H9 (cell line): Measurements from ENCODE around the gene STK38L. TPM values are rescaled to one million over a fixed set of nuclear protein-coding genes. Genes with fewer than 3 reads are reported as not detected.

Experiments
- DNase-seq: peaks from one replicate; pipeline ENCODE4 v3.0.0-alpha.2; 2017
- H2AFZ ChIP-seq: one replicate; pipeline ENCODE4 v1.6.1; 2013; ENCODE audit warnings: mild to moderate bottlenecking, low read length, control low read depth, moderate library complexity
- H2AK5ac ChIP-seq: 2 replicates; pipeline ENCODE4 v1.6.1; 2013; ENCODE audit warnings: low read length, control low read depth, mixed read lengths; ENCODE audit not compliant: insufficient read length
- H2BK120ac ChIP-seq: one replicate; pipeline ENCODE4 v1.6.1; 2013; ENCODE audit warnings: low read depth, mild to moderate bottlenecking, low read length, control low read depth, inconsistent platforms; ENCODE audit not compliant: poor library complexity, severe bottlenecking
- H2BK12ac ChIP-seq: 2 replicates; pipeline ENCODE4 v1.6.1; 2013; ENCODE audit warnings: low read length, control low read depth, mixed read lengths, low read depth; ENCODE audit not compliant: insufficient read length
- H2BK15ac ChIP-seq: 2 replicates; pipeline ENCODE4 v1.6.1; 2013; ENCODE audit warnings: low read depth, low read length, control low read depth
- H2BK20ac ChIP-seq: one replicate; pipeline ENCODE4 v1.6.1; 2013; ENCODE audit warnings: low read depth, mild to moderate bottlenecking, low read length, control low read depth, inconsistent platforms; ENCODE audit not compliant: poor library complexity, severe bottlenecking
- H2BK5ac ChIP-seq: 2 replicates; pipeline ENCODE4 v1.6.1; 2013; ENCODE audit warnings: low read length, control low read depth, mixed read lengths; ENCODE audit not compliant: insufficient read length
- H3K14ac ChIP-seq: 2 replicates; pipeline ENCODE4 v1.6.1; 2013; ENCODE audit warnings: low read length, control low read depth; ENCODE audit not compliant: insufficient read depth
- H3K18ac ChIP-seq: 2 replicates; pipeline ENCODE4 v1.6.1; 2013; ENCODE audit warnings: low read depth, mild to moderate bottlenecking, mixed read lengths, low read length, control low read depth; ENCODE audit not compliant: insufficient read length
- H3K23ac ChIP-seq: 2 replicates; pipeline ENCODE4 v1.6.1; 2013; ENCODE audit warnings: low read length, control low read depth, mixed read lengths, low read depth; ENCODE audit not compliant: insufficient read length
- H3K23me2 ChIP-seq: 2 replicates; pipeline ENCODE4 v1.6.1; 2013; ENCODE audit warnings: low read depth, mild to moderate bottlenecking, mixed read lengths, low read length, control low read depth; ENCODE audit not compliant: insufficient read length, poor library complexity, severe bottlenecking
- H3K27ac ChIP-seq: 2 replicates; pipeline ENCODE4 v1.5.1; 2013; ENCODE audit warnings: low read length, control low read depth, mixed read lengths, low read depth; ENCODE audit not compliant: insufficient read length
- H3K27me3 ChIP-seq: 2 replicates; pipeline ENCODE4 v1.6.1; 2013; ENCODE audit warnings: low read length, control low read depth, inconsistent platforms; ENCODE audit not compliant: insufficient read depth
- H3K4ac ChIP-seq: 2 replicates; pipeline ENCODE4 v1.6.1; 2013; ENCODE audit warnings: low read depth, mild to moderate bottlenecking, control low read depth, inconsistent platforms, low read length, moderate library complexity
- H3K4me1 ChIP-seq: 2 replicates; pipeline ENCODE4 v1.6.1; 2013; ENCODE audit warnings: low read length, control low read depth, inconsistent platforms; ENCODE audit not compliant: insufficient read depth
- H3K4me2 ChIP-seq: 2 replicates; pipeline ENCODE4 v1.6.1; 2013; ENCODE audit warnings: low read length, control low read depth, mixed read lengths; ENCODE audit not compliant: insufficient read length, insufficient read depth
- H3K56ac ChIP-seq: 2 replicates; pipeline ENCODE4 v1.6.1; 2013; ENCODE audit warnings: low read depth, mild to moderate bottlenecking, mixed read lengths, low read length, control low read depth; ENCODE audit not compliant: insufficient read length
- H3K79me1 ChIP-seq: 2 replicates; pipeline ENCODE4 v1.6.1; 2013; ENCODE audit warnings: low read depth, mild to moderate bottlenecking, moderate library complexity, low read length, control low read depth, inconsistent platforms; ENCODE audit not compliant: insufficient read depth, poor library complexity, severe bottlenecking
- H3K79me2 ChIP-seq: 2 replicates; pipeline ENCODE4 v1.6.1; 2013; ENCODE audit warnings: low read length, control low read depth, inconsistent platforms; ENCODE audit not compliant: insufficient read depth
- H3K9ac ChIP-seq: 2 replicates; pipeline ENCODE4 v1.6.1; 2013; ENCODE audit warnings: low read length, control low read depth, mixed read lengths; ENCODE audit not compliant: insufficient read length; ENCODE audit errors: extremely low read depth
- H3K9me3 ChIP-seq: one replicate; pipeline ENCODE4 v1.6.1; 2013; ENCODE audit warnings: low read depth, low read length, inconsistent platforms; ENCODE audit not compliant: control insufficient read depth
- H3T11ph ChIP-seq: one replicate; pipeline ENCODE4 v1.6.1; 2013; ENCODE audit warnings: mild to moderate bottlenecking, low read length, control low read depth, inconsistent platforms
- H4K20me1 ChIP-seq: one replicate; pipeline ENCODE4 v1.6.1; 2013; ENCODE audit not compliant: control insufficient read depth, insufficient read length, insufficient read depth
- H4K5ac ChIP-seq: 2 replicates; pipeline ENCODE4 v1.6.1; 2013; ENCODE audit warnings: low read depth, mild to moderate bottlenecking, mixed read lengths, low read length, control low read depth; ENCODE audit not compliant: insufficient read length
- H4K8ac ChIP-seq: replicated peaks from 2 replicates; pipeline ENCODE4 v1.6.1; 2013; ENCODE audit warnings: low read length, control low read depth, mixed read lengths, low read depth; ENCODE audit not compliant: insufficient read length
- H4K91ac ChIP-seq: 2 replicates; pipeline ENCODE4 v1.6.1; 2013; ENCODE audit warnings: low read depth, mild to moderate bottlenecking, moderate library complexity, mixed read lengths, low read length, control low read depth; ENCODE audit not compliant: insufficient read length
- H3K27ac Mint-ChIP-seq, 3 experiments: 2 replicates in 2 of 3; 3 replicates in 1 of 3; pipeline ENCODE4 v1.8.0; 2020 to 2021; ENCODE audit warnings: mixed read lengths in 3 of 3, mild to moderate bottlenecking in 1 of 3, moderate library complexity in 1 of 3
- H3K27me3 Mint-ChIP-seq: 2 replicates; pipeline ENCODE4 v1.8.0; 2021; ENCODE audit warnings: low read depth, mild to moderate bottlenecking, moderate library complexity, mixed read lengths
- H3K36me3 Mint-ChIP-seq, 3 experiments: 2 replicates in 2 of 3; 3 replicates in 1 of 3; pipeline ENCODE4 v1.8.0; 2020 to 2021; ENCODE audit warnings: low read depth in 3 of 3, mixed read lengths in 3 of 3; ENCODE audit not compliant: insufficient read depth in 1 of 3
- H3K4me1 Mint-ChIP-seq, 2 experiments: 2 replicates each; pipeline ENCODE4 v1.8.0; 2020; ENCODE audit warnings: mixed read lengths in 2 of 2
- H3K4me3 Mint-ChIP-seq, 2 experiments: 2 replicates in 1 of 2; 3 replicates in 1 of 2; pipeline ENCODE4 v1.8.0; 2020 to 2021; ENCODE audit warnings: mild to moderate bottlenecking in 2 of 2, mixed read lengths in 2 of 2, moderate library complexity in 1 of 2
- H3K9me3 Mint-ChIP-seq, 2 experiments: 2 replicates in 1 of 2; 3 replicates in 1 of 2; pipeline ENCODE4 v1.8.0; 2020; ENCODE audit warnings: mild to moderate bottlenecking in 2 of 2, mixed read lengths in 2 of 2, moderate library complexity in 1 of 2
- WGBS: extraction: QIAGEN DNeasy Blood & Tissue Kit; methylation state at CpG from one replicate; pipeline ENCODE4 v1.1.7; 2013; ENCODE audit warnings: missing lambda C conversion rate, low lambda C conversion rate, mixed read lengths; ENCODE audit not compliant: insufficient read length; ENCODE audit errors: extremely low coverage; 5-methylcytosine and 5-hydroxymethylcytosine counted together
- total RNA-seq: library from RNA; stranded (reverse); gene quantifications from 2 replicates; pipeline ENCODE4 v1.2.1, GENCODE V29; 2021
- TF ChIP-seq, protein P1 (sequence below): fragments of 200-600 bp; sonication (generic); conservative IDR thresholded peaks from 3 replicates; pipeline ENCODE4 v1.8.0; 2021; ENCODE audit warnings: antibody characterized with exemption, mild to moderate bottlenecking

Gene STK38L
- total RNA-seq, 1 experiment from 2014 or later, result 44.9 TPM

DNA sequence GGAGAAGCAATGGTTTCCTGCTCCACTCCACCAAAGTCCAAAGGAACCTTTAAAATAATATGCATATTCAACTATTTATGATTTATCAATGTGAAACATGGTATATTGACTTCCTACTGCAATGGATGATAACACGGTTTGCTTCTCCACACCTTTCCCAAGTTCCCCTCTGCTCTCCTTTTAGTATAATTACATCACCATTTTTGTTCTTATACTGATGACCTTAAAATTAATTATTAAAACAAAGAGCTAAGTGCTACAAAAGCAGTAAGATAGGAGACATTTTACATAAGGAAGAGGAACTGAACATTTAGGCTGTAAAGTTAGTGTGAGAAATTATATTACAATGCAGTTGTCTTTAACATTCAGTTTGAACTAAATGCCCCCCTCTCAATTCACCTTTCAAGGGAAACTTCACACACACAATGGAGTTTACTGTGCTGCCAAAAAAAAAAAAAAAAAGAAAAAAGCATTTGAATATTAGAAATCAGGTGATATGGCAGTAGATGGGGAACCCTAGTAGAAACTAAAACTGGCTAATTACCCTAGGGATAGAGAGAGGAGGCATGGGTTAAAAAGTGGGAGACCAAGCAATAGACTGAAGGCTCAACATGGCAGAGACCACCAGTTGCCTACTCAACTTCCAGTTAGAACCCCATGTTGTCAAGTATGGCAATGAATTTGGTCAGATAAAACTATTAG is 37.1 kb upstream of the STK38L start:
- no peaks in the 10 kb centered on the region for H3K79me1 ChIP-seq
- H3K27me3 ChIP-seq, result no peaks in the 10 kb centered on the region
- no peaks in the 10 kb centered on the region for H4K20me1 ChIP-seq
- no peak overlapping the region for H2AK5ac ChIP-seq
- H2BK12ac ChIP-seq, result no peak overlapping the region
- H2BK20ac ChIP-seq, result no peak overlapping the region
- no peak overlapping the region for H4K91ac ChIP-seq
- H3K36me3 Mint-ChIP-seq, result no peaks in the 10 kb centered on the region
- H4K5ac ChIP-seq, result no peak overlapping the region
- DNase-seq, result no peak
- H3K56ac ChIP-seq, result no peak overlapping the region
- no peak overlapping the region for H2AFZ ChIP-seq
- no peak overlapping the region for H4K8ac ChIP-seq
- H3K14ac ChIP-seq, result no peak overlapping the region
- no peaks in the 10 kb centered on the region for H3K4me1 ChIP-seq
- H3K4me1 Mint-ChIP-seq, result no peaks in the 10 kb centered on the region
- no peak overlapping the region for H3K23ac ChIP-seq
- no peaks in the 10 kb centered on the region for H3K79me2 ChIP-seq
- no peak overlapping the region for H3K27ac Mint-ChIP-seq
- no peak overlapping the region for H3K4ac ChIP-seq
- H3K18ac ChIP-seq, result no peak overlapping the region
- H3T11ph ChIP-seq, result no peak overlapping the region
- H3K23me2 ChIP-seq, result no peaks in the 10 kb centered on the region
- no peak overlapping the region for H2BK5ac ChIP-seq
- no peak overlapping the region for H3K4me2 ChIP-seq
- no peaks in the 10 kb centered on the region for H3K9me3 ChIP-seq
- WGBS, result no CpG with 5 or more reads among the region's 1 CpG
- H3K27ac ChIP-seq, result no peak overlapping the region
- H3K4me3 Mint-ChIP-seq, result no peak overlapping the region
- H3K9me3 Mint-ChIP-seq, result peaks cover 2 to 5% of the 10 kb centered on the region in 2 experiments; a peak in 3 of 5 replicates
- TF ChIP-seq, protein P1, sequence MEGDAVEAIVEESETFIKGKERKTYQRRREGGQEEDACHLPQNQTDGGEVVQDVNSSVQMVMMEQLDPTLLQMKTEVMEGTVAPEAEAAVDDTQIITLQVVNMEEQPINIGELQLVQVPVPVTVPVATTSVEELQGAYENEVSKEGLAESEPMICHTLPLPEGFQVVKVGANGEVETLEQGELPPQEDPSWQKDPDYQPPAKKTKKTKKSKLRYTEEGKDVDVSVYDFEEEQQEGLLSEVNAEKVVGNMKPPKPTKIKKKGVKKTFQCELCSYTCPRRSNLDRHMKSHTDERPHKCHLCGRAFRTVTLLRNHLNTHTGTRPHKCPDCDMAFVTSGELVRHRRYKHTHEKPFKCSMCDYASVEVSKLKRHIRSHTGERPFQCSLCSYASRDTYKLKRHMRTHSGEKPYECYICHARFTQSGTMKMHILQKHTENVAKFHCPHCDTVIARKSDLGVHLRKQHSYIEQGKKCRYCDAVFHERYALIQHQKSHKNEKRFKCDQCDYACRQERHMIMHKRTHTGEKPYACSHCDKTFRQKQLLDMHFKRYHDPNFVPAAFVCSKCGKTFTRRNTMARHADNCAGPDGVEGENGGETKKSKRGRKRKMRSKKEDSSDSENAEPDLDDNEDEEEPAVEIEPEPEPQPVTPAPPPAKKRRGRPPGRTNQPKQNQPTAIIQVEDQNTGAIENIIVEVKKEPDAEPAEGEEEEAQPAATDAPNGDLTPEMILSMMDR, result no peak
- H3K27me3 Mint-ChIP-seq, result no peaks in the 10 kb centered on the region; the same call in 1 of the 2 replicates
- no peak overlapping the region for H2BK120ac ChIP-seq
- H3K9ac ChIP-seq, result no peak overlapping the region
- no peak overlapping the region for H2BK15ac ChIP-seq
